ENCODE data around the gene HYI.
"Not testable (repeated sequence)": the region's sequence is repeated elsewhere in the genome, so short reads cannot be mapped to it uniquely, and the experiment has no call there.

The HYI gene

GRCh38 chr1:43453442-43454269, at the start of gene HYI:
HYI (minus strand) TSS chr1:43453931; CDS start chr1:43453793, 138 bp downstream.
- DNase-seq, result peak; percentile 45 to 62

- not testable (repeated sequence) for DNase-seq
Measured at GRCh38 chr1:43501806-43502205, 48.1 kb upstream of the HYI start.

- DNase-seq, result no peak
Measured at GRCh38 chr1:43499898-43500297, 46.2 kb upstream of the HYI start.

- DNase-seq, result no peak
Measured at GRCh38 chr1:43495204-43495603, 41.5 kb upstream of the HYI start.

GRCh38 chr1:43493661-43494450, 40.1 kb upstream of the HYI start:
- peak in 1 of 2 experiments; percentile 66 for DNase-seq

- no peak for DNase-seq
Measured at GRCh38 chr1:43492826-43493225, 39.1 kb upstream of the HYI start.

- DNase-seq, result no peak
Measured at GRCh38 chr1:43491061-43491460, 37.3 kb upstream of the HYI start.

GRCh38 chr1:43488165-43488564, 34.4 kb upstream of the HYI start:
- DNase-seq, result no peak

- no peak for DNase-seq
Measured at GRCh38 chr1:43484367-43484766, 30.6 kb upstream of the HYI start.

- DNase-seq, result no peak
Measured at GRCh38 chr1:43482215-43482614, 28.5 kb upstream of the HYI start.

GRCh38 chr1:43481491-43481890, 27.8 kb upstream of the HYI start:
- DNase-seq, result no peak

- no peak for DNase-seq
Measured at GRCh38 chr1:43479414-43479813, 25.7 kb upstream of the HYI start.

GRCh38 chr1:43477716-43478115, 24.0 kb upstream of the HYI start:
- no peak for DNase-seq

GRCh38 chr1:43475611-43476401, 22.1 kb upstream of the HYI start:
- DNase-seq, result peak in 1 of 2 experiments; percentile 41

- DNase-seq, result no peak
Measured at GRCh38 chr1:43473463-43473862, 19.7 kb upstream of the HYI start.

- peak; percentile 25 to 72 for DNase-seq
Measured at GRCh38 chr1:43472463-43473151, 18.9 kb upstream of the HYI start.

GRCh38 chr1:43472087-43472462, 18.3 kb upstream of the HYI start:
- DNase-seq, result no peak

GRCh38 chr1:43469932-43470331, 16.2 kb upstream of the HYI start:
- no peak for DNase-seq

GRCh38 chr1:43468414-43468813, 14.7 kb upstream of the HYI start:
- DNase-seq, result no peak

- DNase-seq, result no peak
Measured at GRCh38 chr1:43466403-43466802, 12.7 kb upstream of the HYI start.

- peak; percentile 78 to 85 for DNase-seq
Measured at GRCh38 chr1:43465505-43466067, 11.9 kb upstream of the HYI start.
